CD1c-positive myeloid dendritic cell (primary cell): ENCODE results near the gene CCDC144A.
"Not testable (repeated sequence)": the region's sequence is repeated elsewhere in the genome, so short reads cannot be mapped to it uniquely, and the experiment has no call there.

Experiments
- DNase-seq: peaks from one replicate; pipeline ENCODE4 v3.0.0-alpha.2; 2016; ENCODE audit errors: extremely low spot score

Gene CCDC144A

DNA sequence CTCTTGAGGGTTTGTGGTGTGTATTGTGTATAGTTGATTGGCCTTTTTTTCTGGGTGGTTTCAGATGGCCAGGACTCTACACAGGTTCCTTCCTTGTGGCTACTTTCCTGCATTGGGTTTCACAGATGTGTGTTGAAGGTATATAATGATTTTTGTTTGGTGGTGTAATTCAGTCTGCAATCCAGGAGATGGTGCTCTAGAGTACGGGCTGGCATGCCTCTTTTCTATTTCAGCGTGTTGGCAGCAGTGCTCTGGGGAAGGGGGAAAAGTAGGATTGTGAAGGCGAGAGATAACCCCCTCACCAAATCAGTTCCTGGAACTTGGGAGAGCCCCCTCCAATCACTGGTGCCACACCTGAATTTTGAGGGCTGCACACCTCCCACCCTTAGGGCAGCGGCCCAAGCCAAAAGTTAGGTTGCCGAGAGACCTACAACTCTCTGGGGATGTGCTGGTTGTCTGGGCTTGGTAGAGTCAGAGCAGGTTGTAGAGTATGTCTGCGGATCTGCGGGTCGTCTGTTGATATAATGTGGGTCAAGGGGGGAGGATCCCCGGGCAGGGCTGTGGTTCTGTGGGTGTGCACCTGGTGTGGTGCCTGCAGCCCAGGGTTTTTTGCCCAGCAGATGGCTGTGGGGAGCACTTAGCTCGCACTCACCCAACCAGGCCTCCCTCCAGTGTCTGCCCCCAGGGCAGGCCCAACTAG is 61.3 kb downstream of the CCDC144A start:
- DNase-seq: peak; percentile 7

GRCh38 chr17:16751924-16752287 is 61.9 kb downstream of the CCDC144A start:
- not testable (repeated sequence) for DNase-seq

- DNase-seq: not testable (repeated sequence)
Observed at GRCh38 chr17:16757520-16757919, 67.5 kb downstream of the CCDC144A start.

- DNase-seq: not testable (repeated sequence)
Observed at GRCh38 chr17:16758177-16758576, 68.1 kb downstream of the CCDC144A start.

DNA sequence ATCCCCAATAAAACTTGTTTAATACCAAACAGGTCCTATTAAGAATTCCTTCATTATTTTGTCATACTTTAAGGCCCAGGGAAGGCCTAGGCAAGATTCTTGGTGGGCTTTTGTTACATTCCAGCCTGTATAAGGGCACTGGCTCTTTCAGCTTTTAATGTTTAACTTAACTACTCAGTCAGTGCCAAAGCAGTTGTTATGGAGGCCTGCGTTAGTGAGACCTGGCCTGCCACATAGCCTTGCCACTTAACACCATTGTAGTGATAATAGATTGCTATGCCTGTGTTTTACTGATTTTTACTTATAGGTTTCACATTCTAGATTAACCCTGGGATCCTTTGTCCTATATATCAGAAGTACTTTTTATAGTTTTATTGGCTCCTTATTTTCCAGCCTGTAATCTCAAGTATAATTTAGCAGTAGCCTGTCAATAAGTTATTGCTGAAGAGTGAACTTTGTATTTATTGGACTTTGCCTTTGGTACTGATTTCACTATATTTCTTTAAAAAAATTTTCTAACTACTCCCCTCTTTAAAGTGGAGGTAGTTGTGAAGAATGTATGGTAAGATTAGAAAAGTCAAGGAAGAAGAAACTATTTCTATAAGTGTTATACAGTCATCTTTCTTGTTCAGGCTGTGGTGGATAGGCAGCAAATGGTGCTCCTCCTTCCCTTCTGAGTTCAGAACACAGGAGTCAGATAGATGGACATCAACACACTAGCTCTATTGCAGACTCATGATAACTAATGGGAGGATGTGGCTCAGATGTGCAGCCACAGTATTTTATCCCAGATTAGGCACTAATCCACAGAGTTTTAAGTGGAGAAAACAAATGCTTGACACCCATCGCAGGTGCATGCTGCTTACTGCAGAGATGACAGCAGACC is 78.5 kb downstream of the CCDC144A start:
- DNase-seq: not testable (repeated sequence)

DNA sequence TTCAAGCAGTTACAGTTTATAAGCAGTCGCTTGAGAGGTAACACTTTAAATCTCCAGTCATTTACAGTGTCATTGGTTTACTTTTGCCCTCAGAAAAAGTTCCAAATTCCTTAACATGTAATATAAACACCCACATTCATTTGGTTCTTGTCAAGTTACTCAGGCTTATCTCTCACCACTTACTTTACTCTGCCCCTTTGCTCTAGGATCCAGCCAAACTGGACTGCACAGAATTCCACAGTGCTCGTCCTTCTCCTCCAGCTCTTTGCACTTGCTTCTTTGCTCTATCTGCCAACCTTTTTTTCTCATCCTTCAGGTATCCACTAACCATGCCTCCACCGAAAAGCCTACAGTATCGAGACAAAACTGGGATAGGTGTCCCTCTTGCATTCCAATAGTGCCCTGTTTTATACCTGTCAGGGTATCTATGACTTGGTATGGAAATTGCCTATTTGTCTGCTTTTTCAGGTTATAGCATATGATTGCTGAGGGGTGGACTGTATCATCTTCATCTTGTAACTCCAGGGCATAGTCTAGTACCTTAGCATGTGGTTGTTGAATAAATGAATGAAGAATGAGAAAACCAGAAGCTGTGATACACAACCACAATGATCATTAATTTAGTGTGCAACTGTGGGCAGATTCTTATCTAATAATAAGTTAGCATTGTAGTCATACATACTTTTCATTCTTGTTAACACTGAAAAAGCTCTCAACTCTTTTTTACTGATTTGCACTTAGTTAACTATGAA is 82.5 kb downstream of the CCDC144A start:
- not testable (repeated sequence) for DNase-seq

GRCh38 chr17:16773146-16773522 is 83.1 kb downstream of the CCDC144A start:
- not testable (repeated sequence) for DNase-seq

- not testable (repeated sequence) for DNase-seq
Observed at GRCh38 chr17:16787851-16788250, 97.8 kb downstream of the CCDC144A start.

- DNase-seq: not testable (repeated sequence)
Observed at GRCh38 chr17:16788889-16789536, 99.0 kb downstream of the CCDC144A start.

- not testable (repeated sequence) for DNase-seq
Observed at GRCh38 chr17:16789622-16790021, 99.6 kb downstream of the CCDC144A start.

GRCh38 chr17:16790313-16790871 is 100.4 kb downstream of the CCDC144A start:
- not testable (repeated sequence) for DNase-seq

GRCh38 chr17:16794215-16794614 is 104.2 kb downstream of the CCDC144A start:
- DNase-seq: not testable (repeated sequence)

- DNase-seq: not testable (repeated sequence)
Observed at GRCh38 chr17:16795894-16796293, 105.9 kb downstream of the CCDC144A start.

DNA sequence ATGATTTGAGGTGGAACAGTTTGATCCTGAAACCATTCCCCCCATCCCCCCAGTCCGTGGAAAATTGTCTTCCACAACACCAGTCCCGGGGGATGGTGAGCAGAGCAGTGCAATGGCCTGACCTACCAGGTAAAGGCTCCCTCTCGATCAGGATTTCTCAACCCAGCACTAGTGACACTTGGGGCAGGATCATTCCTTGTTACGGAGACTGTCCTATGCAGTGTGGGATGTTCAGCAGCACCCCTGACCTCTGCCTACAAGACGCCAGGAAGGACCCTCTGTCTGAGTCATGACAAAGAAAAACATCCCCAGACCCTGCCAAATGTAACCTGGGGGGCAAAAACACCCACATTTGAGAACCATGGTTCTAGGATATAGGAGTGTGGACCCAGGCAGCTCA is 114.8 kb downstream of the CCDC144A start:
- DNase-seq: not testable (repeated sequence)

DNA sequence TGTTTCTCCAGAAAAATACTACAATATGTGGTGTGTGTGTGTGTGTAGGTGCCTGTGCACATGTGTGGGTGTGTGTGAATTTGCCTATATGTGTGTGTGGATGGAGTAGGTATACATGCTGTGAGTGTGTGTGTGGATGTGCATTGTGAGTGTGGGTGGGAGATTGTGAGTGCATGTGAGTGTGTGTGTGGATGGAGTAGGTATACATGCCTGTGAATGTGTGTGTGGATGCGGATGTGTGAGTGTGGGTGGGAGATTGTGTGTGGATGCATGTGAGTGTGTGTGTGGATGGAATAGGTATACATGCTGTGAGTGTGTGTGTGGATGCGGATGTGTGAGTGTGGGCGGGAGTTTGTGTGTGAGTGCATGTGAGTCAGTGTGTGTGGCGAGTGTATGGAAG is 116.6 kb downstream of the CCDC144A start:
- DNase-seq: not testable (repeated sequence)

- DNase-seq: not testable (repeated sequence)
Observed at GRCh38 chr17:16807620-16808019, 117.6 kb downstream of the CCDC144A start.

DNA sequence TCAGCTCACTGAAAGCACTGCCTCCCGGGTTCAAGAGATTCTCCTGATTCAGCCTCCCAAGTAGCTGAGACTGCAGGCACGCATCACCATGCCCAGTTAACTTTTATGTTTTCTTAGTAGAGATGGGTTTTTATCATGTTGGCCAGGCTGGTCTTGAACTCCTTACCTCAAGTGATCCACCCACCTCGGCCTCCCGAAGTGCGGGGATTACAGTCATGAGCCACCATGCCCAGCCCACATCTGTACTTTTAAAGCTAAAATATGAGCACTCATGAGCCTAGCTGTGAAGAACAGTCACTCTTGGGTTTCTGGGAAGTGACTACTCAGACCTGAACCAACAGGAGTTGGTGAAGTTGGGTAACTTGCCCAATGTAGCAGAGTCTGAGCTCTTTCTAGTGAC is 120.2 kb downstream of the CCDC144A start:
- not testable (repeated sequence) for DNase-seq

DNA sequence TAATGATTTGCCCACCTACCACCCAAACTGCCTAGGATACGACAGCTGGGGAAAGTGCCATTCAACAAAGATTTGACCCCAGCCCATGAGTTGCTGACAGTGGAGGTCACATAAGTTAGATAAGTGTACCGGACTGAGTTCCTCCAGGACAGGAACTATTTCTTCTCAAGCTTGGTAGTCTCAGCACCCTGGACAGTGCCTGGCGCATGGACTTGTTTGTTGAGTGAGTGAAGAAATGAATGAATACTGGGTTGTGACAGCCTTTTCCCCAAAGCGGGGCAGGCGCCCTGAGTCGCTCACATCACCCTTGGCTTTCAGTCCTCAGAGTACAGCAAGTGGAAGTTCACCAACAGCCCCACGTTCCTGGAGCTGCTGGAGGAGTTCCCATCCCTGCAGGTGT is 122.1 kb downstream of the CCDC144A start:
- not testable (repeated sequence) for DNase-seq

DNA sequence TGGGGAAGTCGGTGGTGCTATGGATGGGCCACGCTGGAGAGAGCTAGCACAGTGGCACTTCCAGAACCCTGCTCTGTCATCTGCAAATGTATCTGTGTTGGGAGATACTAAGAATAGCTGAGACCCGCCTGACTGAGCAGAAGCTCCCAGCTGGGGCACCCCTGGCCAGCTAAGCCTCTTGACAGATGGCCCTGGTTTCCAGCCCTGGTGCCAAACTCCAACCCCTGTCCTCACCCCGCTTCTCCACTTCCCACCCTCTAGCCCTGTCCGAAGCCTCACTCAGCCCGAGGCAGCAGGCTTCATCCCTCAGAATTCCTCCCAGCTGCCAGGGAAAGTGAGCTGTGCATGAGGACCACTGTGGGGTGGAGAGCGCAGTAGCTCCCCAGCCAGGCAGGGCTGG is 124.4 kb downstream of the CCDC144A start:
- DNase-seq: no peak

DNA sequence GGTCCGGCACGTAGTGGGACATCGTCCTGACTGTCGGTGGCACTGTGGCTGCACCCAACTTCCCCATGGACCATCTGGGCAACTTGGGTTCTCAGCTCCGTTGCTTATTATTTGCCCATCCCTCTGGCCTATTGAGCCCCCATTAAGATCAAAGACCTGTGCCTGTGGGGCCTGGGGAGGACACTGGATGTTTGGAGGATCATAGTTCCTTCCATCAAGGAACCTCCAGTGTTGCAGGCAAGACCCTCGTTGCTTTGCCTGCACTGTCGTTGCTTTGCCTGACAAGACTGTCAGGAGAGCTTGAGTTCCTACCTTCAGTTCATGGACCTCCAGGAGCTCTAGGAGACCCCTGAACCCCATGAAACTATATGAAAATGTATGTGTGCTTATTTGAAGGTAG is 127.2 kb downstream of the CCDC144A start:
- DNase-seq: no peak

- DNase-seq: not testable (repeated sequence)
Observed at GRCh38 chr17:16817940-16818339, 127.9 kb downstream of the CCDC144A start.
